BJ (cell line): ENCODE data around the gene TXNDC8. TPM values are rescaled to one million over a fixed set of nuclear protein-coding genes. Genes with fewer than 3 reads are reported as not detected.
A peak's percentile ranks its signal among the peaks of the same experiment; 100 is the strongest.

Source experiments
- CTCF ChIA-PET: fragments of 350-600 bp; formaldehyde crosslinking; extraction: SDS; loops from one replicate; lab custom pipeline; 2021; ENCODE audit warnings: antibody characterized with exemption, inconsistent platforms; lab: Yijun Ruan, JAX
- POLR2A ChIA-PET: fragments of 300-600 bp; sonication (Branson Sonifier 250); formaldehyde crosslinking; extraction: SDS; loops from one replicate; lab custom pipeline; 2021; ENCODE audit warnings: antibody characterized with exemption; lab: Charles Lee
- DNase-seq: peaks from one replicate; pipeline ENCODE4 v3.0.0-alpha.2; 2011; ENCODE audit warnings: low read depth
- H3K27me3 ChIP-seq: 2 replicates; pipeline ENCODE4 v1.6.0; 2011; ENCODE audit warnings: low read length; ENCODE audit not compliant: control insufficient read depth, insufficient read depth
- H3K36me3 ChIP-seq: 2 replicates; pipeline ENCODE4 v1.5.1; 2011; ENCODE audit warnings: low read length; ENCODE audit not compliant: control insufficient read depth, insufficient read depth
- H3K4me3 ChIP-seq: 2 replicates; pipeline ENCODE4 v1.5.1; 2011; ENCODE audit warnings: low read depth, mild to moderate bottlenecking, control low read depth, low read length
- CTCF ChIP-seq: IDR thresholded peaks from 2 replicates; pipeline ENCODE4 v1.5.1; 2011; ENCODE audit warnings: low read depth, mild to moderate bottlenecking, control low read depth, inconsistent platforms, low read length, moderate library complexity; ENCODE audit not compliant: insufficient read depth
- polyA plus RNA-seq: library from polyadenylated mRNA; depleted of rRNA; stranded (reverse); fragments of >200 nt; gene quantifications from 2 replicates; pipeline ENCODE4 v1.2.3, GENCODE V29; 2011

Gene TXNDC8
- polyA plus RNA-seq, 1 experiment, result not detected

GRCh38 chr9:110336363-110336762 lies 1.3 kb downstream of the TXNDC8 start:
- TF ChIP-seq CTCF, result no peak
- POLR2A ChIA-PET, result no interaction called here
- no peaks in the 10 kb centered on the region; the same call in 1 of the 2 replicates for H3K36me3 ChIP-seq
- DNase-seq, result no peak
- no peaks in the 10 kb centered on the region for H3K27me3 ChIP-seq
- no peak overlapping the region for H3K4me3 ChIP-seq
- CTCF ChIA-PET, result no interaction called here

- H3K27me3 ChIP-seq, result no peaks in the 10 kb centered on the region
- no peak overlapping the region for H3K4me3 ChIP-seq
- CTCF ChIA-PET, result no interaction called here
- no peak for TF ChIP-seq CTCF
- POLR2A ChIA-PET, result no interaction called here
- no peaks in the 10 kb centered on the region; the same call in 1 of the 2 replicates for H3K36me3 ChIP-seq
- no peak for DNase-seq
These were observed 2.8 kb downstream of the TXNDC8 start for GRCh38 chr9:110334871-110335270.

- TF ChIP-seq CTCF, result no peak
- no peaks in the 10 kb centered on the region for H3K27me3 ChIP-seq
- H3K4me3 ChIP-seq, result no peak overlapping the region
- POLR2A ChIA-PET, result no interaction called here
- no peaks in the 10 kb centered on the region; the same call in 1 of the 2 replicates for H3K36me3 ChIP-seq
- CTCF ChIA-PET, result no interaction called here
- DNase-seq, result no peak
These were observed 3.5 kb downstream of the TXNDC8 start for GRCh38 chr9:110334183-110334582.

- Histone ChIP-seq H3K4me3 (no peak overlapping the region), H3K36me3 (no peaks in the 10 kb centered on the region; the same call in 1 of the 2 replicates), H3K27me3 (no peaks in the 10 kb centered on the region)
- CTCF ChIA-PET, result no interaction called here
- no peak for DNase-seq
- POLR2A ChIA-PET, result no interaction called here
- TF ChIP-seq CTCF, result no peak
These were observed 4.9 kb downstream of the TXNDC8 start for GRCh38 chr9:110332766-110333165.

- no peak for TF ChIP-seq CTCF
- ChIA-PET POLR2A (interaction anchor here (0.6 kb wide), 1 partner anchor 9 kb away, joined by 4 read pairs; no protein-coding TSS in a partner anchor), CTCF (no interaction called here)
- H3K27me3 ChIP-seq, result no peaks in the 10 kb centered on the region
- DNase-seq, result peak; percentile 46
- no peak overlapping the region for H3K4me3 ChIP-seq
- no peaks in the 10 kb centered on the region; the same call in 1 of the 2 replicates for H3K36me3 ChIP-seq
These were observed 7.1 kb downstream of the TXNDC8 start for GRCh38 chr9:110330484-110331105.
